Endodermal cell (in vitro differentiated cells): ENCODE results near the gene FCRLA. TPM values are rescaled to one million over a fixed set of nuclear protein-coding genes. Genes with fewer than 3 reads are reported as not detected.

Source experiments
- DNase-seq: peaks from one replicate; pipeline ENCODE4 v3.0.0-alpha.2; 2017
- H3K27ac ChIP-seq: 2 replicates; pipeline ENCODE4 v1.5.1; 2013; ENCODE audit warnings: mild to moderate bottlenecking, low read depth, low read length, moderate library complexity
- H3K27me3 ChIP-seq: 2 replicates; pipeline ENCODE4 v1.6.1; 2013; ENCODE audit warnings: mild to moderate bottlenecking, low read length, moderate library complexity; ENCODE audit not compliant: insufficient read depth, control insufficient read depth, poor library complexity, severe bottlenecking
- H3K36me3 ChIP-seq: 2 replicates; pipeline ENCODE4 v1.7.0; 2013; ENCODE audit warnings: mild to moderate bottlenecking, low read length, moderate library complexity; ENCODE audit not compliant: control insufficient read depth, insufficient read depth
- H3K4me1 ChIP-seq: one replicate; pipeline ENCODE4 v1.7.0; 2013; ENCODE audit warnings: low read length; ENCODE audit not compliant: control insufficient read depth, insufficient read depth
- H3K4me3 ChIP-seq: 2 replicates; pipeline ENCODE4 v1.5.1; 2013; ENCODE audit warnings: mild to moderate bottlenecking, low read length, moderate library complexity
- H3K9ac ChIP-seq: 2 replicates; pipeline ENCODE4 v1.6.1; 2013; ENCODE audit warnings: mild to moderate bottlenecking, low read length, moderate library complexity; ENCODE audit not compliant: poor library complexity, severe bottlenecking; ENCODE audit errors: extremely low read depth
- H3K9me3 ChIP-seq: 2 replicates; pipeline ENCODE4 v1.6.1; 2013; ENCODE audit warnings: mild to moderate bottlenecking, low read length, moderate library complexity; ENCODE audit not compliant: control insufficient read depth
- H3K27ac Mint-ChIP-seq: 2 replicates; pipeline ENCODE4 v1.8.0; 2020; ENCODE audit warnings: mixed read lengths
- H3K27me3 Mint-ChIP-seq: 2 replicates; pipeline ENCODE4 v1.8.0; 2021; ENCODE audit warnings: mild to moderate bottlenecking, mixed read lengths; ENCODE audit not compliant: insufficient read depth
- H3K36me3 Mint-ChIP-seq: 2 replicates; pipeline ENCODE4 v1.8.0; 2020; ENCODE audit warnings: low read depth, mixed read lengths
- H3K4me1 Mint-ChIP-seq: 2 replicates; pipeline ENCODE4 v1.8.0; 2020; ENCODE audit warnings: mixed read lengths
- H3K4me3 Mint-ChIP-seq: 2 replicates; pipeline ENCODE4 v1.8.0; 2020; ENCODE audit warnings: mild to moderate bottlenecking, moderate library complexity, mixed read lengths
- H3K9me3 Mint-ChIP-seq: 2 replicates; pipeline ENCODE4 v1.8.0; 2020; ENCODE audit warnings: mild to moderate bottlenecking, mixed read lengths
- WGBS, 2 experiments: methylation state at CpG; one replicate each; pipeline versions ENCODE4 v1.1.5 to v1.1.7; 2013; ENCODE audit warnings: missing lambda C conversion rate in 2 of 2, mixed read lengths in 1 of 2; ENCODE audit not compliant: insufficient coverage in 1 of 2, insufficient read length in 1 of 2; 5-methylcytosine and 5-hydroxymethylcytosine counted together
- total RNA-seq, 2 donors: library from RNA; stranded (reverse); fragmentation: NEBNext Ultra II Directional in 1 of 2; extraction: Animal tissue kit (Norgen Biotek cat#: 25700) in 1 of 2; gene quantifications; 2 replicates in 1 of 2; 3 replicates in 1 of 2; pipeline ENCODE4 v1.2.1, GENCODE V29; 2021
- TF ChIP-seq, protein P1 (sequence below): fragments of 200-600 bp; sonication (generic); conservative IDR thresholded peaks from 2 replicates; pipeline ENCODE4 v1.5.0; 2021; ENCODE audit warnings: antibody characterized with exemption, mild to moderate bottlenecking

FCRLA gene
- total RNA-seq, 2 donors from 2014 or later: not detected

DNA sequence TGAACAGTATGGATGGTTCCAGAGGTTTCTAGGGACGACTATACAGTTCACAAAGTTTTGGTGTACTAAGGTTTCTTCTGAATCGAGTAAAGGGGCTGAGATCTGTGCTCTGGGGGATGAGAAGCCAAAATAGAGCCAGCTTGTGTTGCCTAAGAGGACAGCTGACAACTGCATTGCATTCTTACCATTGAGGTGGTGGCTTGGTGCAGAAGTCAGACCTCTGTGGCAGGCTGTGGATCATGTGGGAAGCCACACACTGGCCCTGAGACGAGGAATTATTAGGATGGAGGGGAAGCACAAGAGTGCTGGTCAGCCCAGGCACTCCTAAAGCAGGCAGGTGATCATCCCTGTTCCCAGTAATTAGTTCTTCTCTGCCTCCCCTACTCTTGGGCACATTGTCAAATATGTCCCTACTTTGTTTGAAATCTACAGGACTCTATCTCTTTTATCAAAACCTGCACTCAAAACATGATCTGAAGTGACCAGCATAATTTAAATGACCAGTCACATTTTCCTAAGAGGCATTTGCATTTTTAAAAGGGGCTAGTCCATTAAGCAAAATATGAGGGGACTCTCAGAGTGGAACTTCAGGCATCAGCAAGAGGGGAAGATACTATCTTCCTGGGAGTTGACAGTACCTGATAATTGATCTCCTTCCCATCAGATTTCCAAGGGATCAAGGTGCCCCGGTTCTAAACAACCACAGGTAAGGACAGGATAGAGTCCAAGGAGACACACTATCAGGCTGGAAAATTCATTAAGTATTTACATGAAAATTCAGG, 14.1 kb downstream of the FCRLA start, which contains the start of gene FCRLB:
FCRLB (plus strand) TSS at position 589 of the 782 bp plus-strand sequence. CDS start 1,129 bp downstream, outside the sequence.
- H3K27ac ChIP-seq: no peak within 1 kb of the TSS
- TF ChIP-seq, protein P1, sequence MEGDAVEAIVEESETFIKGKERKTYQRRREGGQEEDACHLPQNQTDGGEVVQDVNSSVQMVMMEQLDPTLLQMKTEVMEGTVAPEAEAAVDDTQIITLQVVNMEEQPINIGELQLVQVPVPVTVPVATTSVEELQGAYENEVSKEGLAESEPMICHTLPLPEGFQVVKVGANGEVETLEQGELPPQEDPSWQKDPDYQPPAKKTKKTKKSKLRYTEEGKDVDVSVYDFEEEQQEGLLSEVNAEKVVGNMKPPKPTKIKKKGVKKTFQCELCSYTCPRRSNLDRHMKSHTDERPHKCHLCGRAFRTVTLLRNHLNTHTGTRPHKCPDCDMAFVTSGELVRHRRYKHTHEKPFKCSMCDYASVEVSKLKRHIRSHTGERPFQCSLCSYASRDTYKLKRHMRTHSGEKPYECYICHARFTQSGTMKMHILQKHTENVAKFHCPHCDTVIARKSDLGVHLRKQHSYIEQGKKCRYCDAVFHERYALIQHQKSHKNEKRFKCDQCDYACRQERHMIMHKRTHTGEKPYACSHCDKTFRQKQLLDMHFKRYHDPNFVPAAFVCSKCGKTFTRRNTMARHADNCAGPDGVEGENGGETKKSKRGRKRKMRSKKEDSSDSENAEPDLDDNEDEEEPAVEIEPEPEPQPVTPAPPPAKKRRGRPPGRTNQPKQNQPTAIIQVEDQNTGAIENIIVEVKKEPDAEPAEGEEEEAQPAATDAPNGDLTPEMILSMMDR: no peak
- Mint-ChIP-seq H3K9me3 (no peaks in the 10 kb centered on the region), H3K27me3 (peaks cover 73% of the 10 kb centered on the region), H3K36me3 (no peaks in the 10 kb centered on the region), H3K4me3 (no peak within 1 kb of the TSS), H3K4me1 (peaks cover 6% of the 10 kb centered on the region), H3K27ac (no peak within 1 kb of the TSS)
- peaks cover 74% of the 10 kb centered on the region for H3K27me3 ChIP-seq
- no peak for DNase-seq
- H3K9me3 ChIP-seq: no peaks in the 10 kb centered on the region
- H3K9ac ChIP-seq: no peak within 1 kb of the TSS
- 87 to 90% methylated on average over 3 to 4 of the region's 4 CpGs for WGBS, 2 experiments
- no peaks in the 10 kb centered on the region for H3K4me1 ChIP-seq
- no peak within 1 kb of the TSS for H3K4me3 ChIP-seq
- no peaks in the 10 kb centered on the region for H3K36me3 ChIP-seq

DNA sequence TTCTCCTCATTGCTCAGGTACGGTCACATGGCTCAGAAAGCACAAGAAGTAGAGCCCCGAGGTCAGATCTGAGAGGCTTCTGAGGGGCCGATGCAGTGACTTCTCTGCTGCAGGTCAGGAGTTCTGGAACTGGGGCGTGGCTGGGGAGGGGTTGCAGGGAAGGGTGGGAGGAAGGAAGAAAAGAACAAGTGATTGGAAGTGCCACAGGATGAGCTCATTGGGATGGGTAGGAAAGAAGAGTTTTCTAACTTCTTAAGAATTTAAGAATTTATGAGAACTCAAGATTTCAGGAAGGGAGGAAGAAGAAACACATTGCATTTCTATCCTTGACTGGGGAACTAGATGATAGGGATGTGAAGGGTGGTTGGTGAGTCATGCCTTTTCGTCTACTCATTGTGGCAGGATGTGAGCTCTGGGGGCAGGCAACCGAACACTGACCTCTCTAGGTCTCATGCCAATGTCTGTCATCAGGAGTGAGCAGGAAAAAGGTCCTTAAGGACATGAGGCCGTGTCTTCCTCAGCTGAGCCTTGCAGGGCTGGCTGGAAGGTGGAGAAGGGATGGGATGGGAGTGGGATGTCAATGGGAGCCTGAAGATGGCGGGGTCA, 14.8 kb downstream of the FCRLA start:
- Histone ChIP-seq H3K27me3 (peaks cover 71% of the 10 kb centered on the region), H3K36me3 (no peaks in the 10 kb centered on the region), H3K27ac (no peak overlapping the region), H3K9me3 (no peaks in the 10 kb centered on the region), H3K4me1 (no peaks in the 10 kb centered on the region), H3K9ac (no peak overlapping the region), H3K4me3 (no peak overlapping the region)
- H3K27me3 Mint-ChIP-seq: peaks cover 73% of the 10 kb centered on the region
- H3K4me3 Mint-ChIP-seq: no peak overlapping the region
- no peaks in the 10 kb centered on the region for H3K36me3 Mint-ChIP-seq
- TF ChIP-seq, protein P1: no peak
- H3K27ac Mint-ChIP-seq: no peak overlapping the region
- no peak for DNase-seq
- no peaks in the 10 kb centered on the region for H3K9me3 Mint-ChIP-seq
- H3K4me1 Mint-ChIP-seq: peaks cover 6% of the 10 kb centered on the region
- WGBS, 2 experiments: 59 to 60% methylated on average over 7 to 8 of the region's 8 CpGs

DNA sequence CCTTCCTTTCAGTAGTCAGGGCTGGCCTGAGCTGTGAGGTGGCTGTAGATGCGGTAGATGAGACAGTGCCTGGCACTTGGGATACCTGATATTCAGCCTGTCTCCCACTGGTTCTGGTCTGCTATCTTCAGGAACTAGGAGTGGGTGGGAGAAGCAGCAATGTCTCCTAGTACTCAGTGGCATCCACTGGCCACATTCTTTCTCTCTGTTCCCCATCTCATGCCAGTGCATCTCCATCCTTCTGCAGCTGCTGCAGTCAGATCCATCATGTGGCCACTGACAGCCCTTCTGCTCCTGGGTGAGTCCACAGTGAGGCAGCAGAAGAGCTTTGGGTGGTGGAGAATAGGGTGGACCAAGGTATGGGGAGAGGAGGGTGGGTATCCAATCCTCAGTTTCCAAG, 15.4 kb downstream of the FCRLA start:
- H3K9me3 ChIP-seq: no peaks in the 10 kb centered on the region
- peaks cover 69% of the 10 kb centered on the region for H3K27me3 Mint-ChIP-seq

More for the DNA sequence above, 15.4 kb downstream of the FCRLA start:
- Histone ChIP-seq H3K36me3 (no peaks in the 10 kb centered on the region), H3K4me3 (no peak overlapping the region), H3K27ac (no peak overlapping the region), H3K9ac (no peak overlapping the region), H3K27me3 (peaks cover 68% of the 10 kb centered on the region), H3K4me1 (no peaks in the 10 kb centered on the region)
- Mint-ChIP-seq H3K27ac (no peak overlapping the region), H3K9me3 (no peaks in the 10 kb centered on the region), H3K4me3 (no peak overlapping the region), H3K4me1 (peaks cover 6% of the 10 kb centered on the region), H3K36me3 (no peaks in the 10 kb centered on the region)
- DNase-seq: no peak
- 96 to 100% methylated on average over 1 of the region's 1 CpG for WGBS, 2 experiments
- TF ChIP-seq, protein P1: no peak
